GM13976 (cell line): ENCODE data around the gene ENDOD1.

ENCODE experiments used
- DNase-seq: peaks from one replicate; pipeline ENCODE4 v3.0.0; 2012; ENCODE audit warnings: low spot score
- CTCF ChIP-seq: IDR thresholded peaks from 2 replicates; pipeline ENCODE4 v1.5.1; 2012; ENCODE audit warnings: borderline replicate concordance, mild to moderate bottlenecking; ENCODE audit not compliant: insufficient read depth; ENCODE audit errors: extremely low read depth, missing control alignments, control extremely low read depth
- in situ Hi-C: fragments of 300-500 bp; cut with MboI; formaldehyde crosslinking; loops from one replicate; pipeline ENCODE4 v1.12.0; 2022; ENCODE audit warnings: low sequenced_read_pairs, mixed read lengths, inconsistent platforms; ENCODE audit not compliant: unreplicated experiment

The ENDOD1 gene

GRCh38 chr11:95065336-95065735 is 24.3 kb upstream of the ENDOD1 start:
- in situ Hi-C loops: no loop called here
- DNase-seq: no peak
- TF ChIP-seq CTCF: no peak

DNA sequence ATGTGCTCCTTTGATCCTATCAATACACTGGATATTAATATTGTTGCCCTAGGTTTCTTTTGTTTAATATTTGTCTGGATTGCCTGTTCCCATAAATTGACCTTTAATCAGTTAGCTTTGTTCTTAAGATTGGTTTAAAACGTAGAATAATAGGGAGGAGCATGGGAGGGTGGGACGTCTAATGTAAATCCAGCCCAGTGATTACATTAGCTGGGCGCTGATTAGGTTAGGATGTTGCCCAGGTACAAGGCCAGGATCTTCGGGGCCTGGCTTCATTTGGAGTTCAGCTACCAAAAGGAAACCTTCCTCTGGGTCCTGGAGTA is 23.0 kb upstream of the ENDOD1 start, which contains the start of gene SRSF8:
SRSF8 (plus strand) TSS at position 204 of the 323 bp plus-strand sequence. CDS start 308 bp downstream, outside the sequence.
- no peak for TF ChIP-seq CTCF
- in situ Hi-C loops: no loop called here
- no peak for DNase-seq

DNA sequence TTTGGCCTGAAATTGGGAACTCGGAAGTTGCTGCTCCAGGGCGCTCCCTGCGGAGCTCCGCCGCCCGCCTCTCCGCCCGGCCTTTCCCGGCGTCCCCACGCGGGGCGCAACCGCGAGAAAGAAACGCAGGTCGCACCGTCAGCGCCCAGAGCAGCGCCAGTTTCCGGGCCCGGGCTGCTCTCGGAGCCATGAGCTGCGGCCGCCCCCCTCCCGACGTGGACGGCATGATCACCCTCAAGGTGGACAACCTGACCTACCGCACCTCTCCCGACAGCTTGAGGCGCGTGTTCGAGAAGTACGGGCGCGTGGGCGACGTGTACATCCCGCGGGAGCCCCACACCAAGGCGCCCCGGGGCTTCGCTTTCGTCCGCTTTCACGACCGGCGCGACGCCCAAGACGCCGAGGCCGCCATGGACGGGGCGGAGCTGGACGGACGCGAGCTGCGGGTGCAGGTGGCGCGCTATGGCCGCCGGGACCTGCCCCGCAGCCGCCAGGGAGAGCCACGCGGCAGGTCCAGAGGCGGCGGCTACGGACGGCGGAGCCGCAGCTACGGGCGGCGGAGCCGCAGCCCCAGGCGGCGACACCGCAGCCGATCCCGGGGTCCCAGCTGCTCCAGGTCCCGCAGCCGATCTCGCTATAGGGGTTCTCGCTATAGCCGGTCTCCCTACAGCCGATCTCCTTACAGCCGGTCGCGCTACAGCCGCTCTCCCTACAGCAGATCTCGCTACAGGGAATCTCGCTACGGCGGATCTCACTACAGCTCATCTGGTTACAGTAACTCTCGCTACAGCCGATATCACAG is 22.4 kb upstream of the ENDOD1 start:
- DNase-seq: peak; percentile 65
- TF ChIP-seq CTCF: peak; percentile 54
- in situ Hi-C loops: no loop called here

GRCh38 chr11:95067841-95068219 is 21.8 kb upstream of the ENDOD1 start:
- in situ Hi-C loops: no loop called here
- no peak for TF ChIP-seq CTCF

GRCh38 chr11:95068549-95068948 is 21.1 kb upstream of the ENDOD1 start:
- no peak for TF ChIP-seq CTCF
- in situ Hi-C loops: no loop called here
- peak; percentile 62 for DNase-seq

More at GRCh38 chr11:95067841-95068219, 21.8 kb upstream of the ENDOD1 start:
- DNase-seq: no peak

GRCh38 chr11:95070471-95070870 is 19.2 kb upstream of the ENDOD1 start:
- no peak for TF ChIP-seq CTCF
- DNase-seq: no peak
- in situ Hi-C loops: loop anchor here (10.0 kb wide), 1 partner anchor 64 kb away; no protein-coding TSS in a partner anchor
